DND-41 (cell line): ENCODE data around the gene RBM39.
"Not testable (repeated sequence)": the region's sequence is repeated elsewhere in the genome, so short reads cannot be mapped to it uniquely, and the experiment has no call there.

ENCODE experiments used
- ATAC-seq: fragments of 200-7000 bp; cut with Tn5 transposase; 3 replicates; pipeline ENCODE4 v1.9.1; 2021; ENCODE audit warnings: low read depth; ENCODE audit not compliant: insufficient read depth
- DNase-seq: peaks from one replicate; pipeline ENCODE4 v3.0.0-alpha.2; 2020
- H2AFZ ChIP-seq: 2 replicates; pipeline ENCODE4 v1.6.0; 2012; ENCODE audit warnings: low read depth, low read length
- H3K27ac ChIP-seq: 2 replicates; pipeline ENCODE4 v1.5.1; 2012; ENCODE audit warnings: low read length, inconsistent platforms
- H3K27me3 ChIP-seq: fragments of 200-600 bp; sonication (generic); 2 replicates; pipeline ENCODE4 v1.6.0; 2012; ENCODE audit warnings: low read length, mild to moderate bottlenecking, inconsistent platforms; ENCODE audit not compliant: insufficient read depth, poor library complexity
- H3K36me3 ChIP-seq: 2 replicates; pipeline ENCODE4 v1.5.1; 2012; ENCODE audit warnings: low read length, inconsistent platforms; ENCODE audit not compliant: insufficient read depth
- H3K4me1 ChIP-seq: 2 replicates; pipeline ENCODE4 v1.5.1; 2012; ENCODE audit warnings: mild to moderate bottlenecking, low read length; ENCODE audit not compliant: insufficient read depth
- H3K4me2 ChIP-seq: 2 replicates; pipeline ENCODE4 v1.6.0; 2012; ENCODE audit warnings: mild to moderate bottlenecking, moderate library complexity, low read length, inconsistent platforms; ENCODE audit not compliant: insufficient read depth
- H3K4me3 ChIP-seq, 2 experiments: fragments of 200-600 bp in 1 of 2; shearing (Covaris generic) in 1 of 2; 2 replicates each; pipeline ENCODE4 v1.5.1; 2012 to 2016; ENCODE audit warnings: inconsistent platforms in 2 of 2, low read length in 2 of 2, mild to moderate bottlenecking in 2 of 2, low read depth in 1 of 2, moderate library complexity in 1 of 2
- H3K79me2 ChIP-seq: 2 replicates; pipeline ENCODE4 v1.6.0; 2012; ENCODE audit warnings: low read length, inconsistent platforms; ENCODE audit not compliant: insufficient read depth
- H3K9ac ChIP-seq: 2 replicates; pipeline ENCODE4 v1.6.0; 2012; ENCODE audit warnings: low read depth, mild to moderate bottlenecking, inconsistent platforms, low read length, moderate library complexity
- H3K9me3 ChIP-seq: 2 replicates; pipeline ENCODE4 v1.5.1; 2012; ENCODE audit warnings: low read length, moderate library complexity, mild to moderate bottlenecking, inconsistent platforms; ENCODE audit not compliant: insufficient read depth, severe bottlenecking
- H4K20me1 ChIP-seq: 2 replicates; pipeline ENCODE4 v1.6.0; 2012; ENCODE audit warnings: low read length; ENCODE audit not compliant: insufficient read depth
- EZH2 ChIP-seq: IDR thresholded peaks from 3 replicates; pipeline ENCODE4 v1.6.1; 2012; ENCODE audit warnings: borderline replicate concordance, low read depth, mild to moderate bottlenecking, moderate library complexity, low read length, inconsistent platforms; ENCODE audit not compliant: severe bottlenecking
- TF ChIP-seq, protein P1 (sequence below): IDR thresholded peaks from 2 replicates; pipeline ENCODE4 v1.5.1; 2012; ENCODE audit warnings: borderline replicate concordance, low read length, moderate library complexity, mild to moderate bottlenecking; ENCODE audit not compliant: poor library complexity, severe bottlenecking; ENCODE audit errors: extremely low read depth

RBM39 gene

DNA sequence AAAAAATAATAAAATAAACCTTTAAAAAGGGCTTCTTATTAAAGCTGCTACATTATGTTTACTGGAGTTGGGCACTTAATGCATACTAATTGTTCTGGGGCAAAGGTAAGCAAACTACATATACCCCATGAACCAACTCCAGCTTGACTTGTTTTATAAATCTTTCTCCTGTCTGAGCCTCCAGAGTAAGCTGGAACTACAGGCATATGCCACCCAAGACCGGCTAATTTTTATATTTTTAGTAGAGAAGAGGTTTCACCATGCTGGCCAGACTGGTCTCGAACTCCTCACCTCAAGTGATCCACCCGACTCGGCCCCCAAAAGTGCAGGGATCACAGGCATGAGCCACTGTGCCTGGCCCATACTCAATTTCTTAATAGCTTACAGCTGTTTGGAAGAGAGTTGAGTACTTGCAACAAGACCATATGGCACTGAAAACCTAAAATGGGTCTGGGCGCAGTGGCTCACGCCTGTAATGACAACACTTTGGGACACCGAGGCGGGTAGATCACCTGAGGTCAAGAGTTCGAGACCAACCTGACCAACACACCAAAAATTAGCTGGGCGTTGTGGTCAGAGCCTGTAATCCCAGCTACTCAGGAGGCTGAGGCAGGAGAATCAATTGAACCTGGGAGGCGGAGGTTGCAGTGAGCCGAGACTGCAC lies 23.0 kb downstream of the RBM39 start:
- Histone ChIP-seq H3K4me3 (no peak overlapping the region), H3K27ac (no peak overlapping the region), H3K9me3 (no peaks in the 10 kb centered on the region), H3K36me3 (peaks cover 99% of the 10 kb centered on the region), H3K27me3 (no peaks in the 10 kb centered on the region), H4K20me1 (peaks cover 91% of the 10 kb centered on the region), H2AFZ (no peak overlapping the region), H3K4me2 (no peak overlapping the region), H3K79me2 (peaks cover 98% of the 10 kb centered on the region), H3K4me1 (peaks cover 11% of the 10 kb centered on the region), H3K9ac (no peak overlapping the region)
- DNase-seq: no peak
- ATAC-seq: no peak
- TF ChIP-seq, protein P1, sequence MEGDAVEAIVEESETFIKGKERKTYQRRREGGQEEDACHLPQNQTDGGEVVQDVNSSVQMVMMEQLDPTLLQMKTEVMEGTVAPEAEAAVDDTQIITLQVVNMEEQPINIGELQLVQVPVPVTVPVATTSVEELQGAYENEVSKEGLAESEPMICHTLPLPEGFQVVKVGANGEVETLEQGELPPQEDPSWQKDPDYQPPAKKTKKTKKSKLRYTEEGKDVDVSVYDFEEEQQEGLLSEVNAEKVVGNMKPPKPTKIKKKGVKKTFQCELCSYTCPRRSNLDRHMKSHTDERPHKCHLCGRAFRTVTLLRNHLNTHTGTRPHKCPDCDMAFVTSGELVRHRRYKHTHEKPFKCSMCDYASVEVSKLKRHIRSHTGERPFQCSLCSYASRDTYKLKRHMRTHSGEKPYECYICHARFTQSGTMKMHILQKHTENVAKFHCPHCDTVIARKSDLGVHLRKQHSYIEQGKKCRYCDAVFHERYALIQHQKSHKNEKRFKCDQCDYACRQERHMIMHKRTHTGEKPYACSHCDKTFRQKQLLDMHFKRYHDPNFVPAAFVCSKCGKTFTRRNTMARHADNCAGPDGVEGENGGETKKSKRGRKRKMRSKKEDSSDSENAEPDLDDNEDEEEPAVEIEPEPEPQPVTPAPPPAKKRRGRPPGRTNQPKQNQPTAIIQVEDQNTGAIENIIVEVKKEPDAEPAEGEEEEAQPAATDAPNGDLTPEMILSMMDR: no peak
- no peak for TF ChIP-seq EZH2

DNA sequence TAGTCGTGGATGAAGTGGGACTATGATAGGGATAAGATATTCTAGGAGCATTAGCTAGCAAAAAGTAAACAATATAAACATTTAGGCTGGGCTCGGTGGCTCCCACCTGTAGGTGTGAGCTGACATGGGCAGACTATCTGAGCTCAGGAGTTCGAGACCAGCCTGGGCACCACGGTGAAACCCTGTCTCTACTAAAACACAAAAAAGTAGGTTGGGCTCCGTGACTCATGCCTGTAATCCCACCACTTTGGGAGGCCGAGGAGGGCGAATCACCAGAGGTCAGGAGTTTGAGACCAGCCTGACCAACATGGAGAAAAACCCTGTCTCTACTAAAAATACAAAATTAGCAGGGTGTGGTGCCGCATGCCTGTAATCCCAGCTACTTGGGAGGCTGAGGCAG lies 23.7 kb downstream of the RBM39 start:
- not testable (repeated sequence) for DNase-seq, H3K27ac ChIP-seq, H3K9ac ChIP-seq, H3K27me3 ChIP-seq, H2AFZ ChIP-seq, H3K4me2 ChIP-seq, H3K4me3 ChIP-seq, ATAC-seq, H3K9me3 ChIP-seq
- peaks cover 98% of the 10 kb centered on the region for H3K79me2 ChIP-seq
- peaks cover 92% of the 10 kb centered on the region for H4K20me1 ChIP-seq
- peaks cover 99% of the 10 kb centered on the region for H3K36me3 ChIP-seq
- H3K4me1 ChIP-seq: peaks cover 11% of the 10 kb centered on the region

DNA sequence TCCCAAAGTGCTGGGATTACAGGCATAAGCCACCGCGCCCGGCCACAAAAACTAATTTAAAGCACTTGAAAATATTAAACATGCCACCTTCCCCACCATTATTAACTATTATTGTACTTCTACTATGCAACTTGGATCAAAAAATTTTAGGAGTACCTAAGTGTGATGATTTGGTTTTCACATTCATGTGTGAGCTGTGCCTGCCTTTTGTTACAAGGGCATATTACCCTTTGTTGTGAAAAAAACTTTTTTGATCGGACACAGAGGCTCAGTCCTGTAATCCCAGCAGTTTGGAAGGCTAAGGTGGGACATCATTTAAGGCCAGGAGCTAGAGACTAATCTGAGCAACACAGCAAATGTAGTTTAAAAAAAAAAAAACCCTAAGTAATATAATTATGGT lies 25.7 kb downstream of the RBM39 start:
- ATAC-seq (no peak), DNase-seq (no peak)
- no peaks in the 10 kb centered on the region for H3K27me3 ChIP-seq
- no peaks in the 10 kb centered on the region for H3K9me3 ChIP-seq
- TF ChIP-seq EZH2: no peak
- TF ChIP-seq, protein P1: no peak
- peaks cover 90% of the 10 kb centered on the region for H4K20me1 ChIP-seq
- H3K27ac ChIP-seq: no peak overlapping the region
- H2AFZ ChIP-seq: no peak overlapping the region
- peaks cover 8% of the 10 kb centered on the region for H3K4me1 ChIP-seq
- no peak overlapping the region for H3K4me3 ChIP-seq
- H3K36me3 ChIP-seq: peaks cover 99% of the 10 kb centered on the region
- H3K79me2 ChIP-seq: peaks cover 99% of the 10 kb centered on the region
- no peak overlapping the region for H3K4me2 ChIP-seq
- H3K9ac ChIP-seq: no peak overlapping the region

DNA sequence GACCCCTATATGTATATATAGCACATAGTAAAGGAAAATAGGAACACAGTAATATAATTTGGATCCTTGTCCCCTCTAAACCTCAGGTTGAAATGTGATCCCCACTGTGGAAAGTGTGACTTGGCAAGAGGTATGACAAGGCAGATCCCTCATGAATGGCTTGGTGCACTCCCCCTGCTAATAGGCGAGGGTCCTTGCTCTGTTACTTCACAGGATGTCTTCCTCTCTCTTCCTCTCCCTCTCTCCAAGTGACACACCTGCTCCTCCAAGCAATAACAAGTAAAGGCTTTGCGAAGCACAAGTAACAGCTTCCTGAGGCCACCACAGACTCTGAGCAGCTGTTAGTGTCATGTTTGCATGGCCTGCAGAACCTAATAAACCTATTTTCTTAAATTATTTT lies 26.4 kb downstream of the RBM39 start:
- H3K36me3 ChIP-seq: peaks cover 99% of the 10 kb centered on the region
- no peaks in the 10 kb centered on the region for H3K9me3 ChIP-seq
- H3K4me2 ChIP-seq: no peak overlapping the region
- no peak overlapping the region for H3K4me3 ChIP-seq
- DNase-seq (no peak), ATAC-seq (peak; percentile 20; the same call in 1 of the 3 replicates)
- no peak overlapping the region for H3K9ac ChIP-seq
- no peaks in the 10 kb centered on the region for H3K27me3 ChIP-seq
- TF ChIP-seq EZH2: no peak
- TF ChIP-seq, protein P1: no peak
- H3K27ac ChIP-seq: no peak overlapping the region
- H3K4me1 ChIP-seq: peaks cover 6% of the 10 kb centered on the region
- H3K79me2 ChIP-seq: peaks cover 99% of the 10 kb centered on the region
- H4K20me1 ChIP-seq: peaks cover 90% of the 10 kb centered on the region
- no peak overlapping the region for H2AFZ ChIP-seq
